Measurements from ENCODE around the gene AP2M1.
"Not testable (repeated sequence)": the region's sequence is repeated elsewhere in the genome, so short reads cannot be mapped to it uniquely, and the experiment has no call there.

AP2M1 gene

GRCh38 chr3:184157206-184157605, 17.4 kb upstream of the AP2M1 start:
- DNase-seq (ENCODE audit: low read depth in 2 of 2): no peak

DNA sequence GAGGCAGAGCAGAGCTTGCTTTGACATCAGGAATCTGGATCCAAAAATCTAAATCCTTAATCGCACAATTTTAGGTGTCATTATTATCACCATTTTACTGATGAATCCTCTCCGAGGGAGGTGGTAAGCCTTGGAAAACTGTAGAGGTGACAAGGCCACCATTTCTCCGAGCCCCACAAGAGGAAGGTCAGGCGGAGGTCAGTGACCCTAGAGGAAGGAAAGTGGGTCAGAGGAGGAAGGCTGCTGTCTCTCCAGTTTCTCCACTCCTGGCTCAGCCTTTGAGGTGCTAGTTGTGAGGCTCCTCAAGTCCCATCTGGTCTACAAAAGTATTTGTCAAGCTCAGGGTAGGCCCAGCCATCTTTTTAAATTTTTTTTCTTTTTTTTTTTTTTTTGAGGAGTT, 16.3 kb upstream of the AP2M1 start:
- DNase-seq (ENCODE audit: low read depth in 2 of 2): no peak

- no peak for DNase-seq (ENCODE audit: low read depth in 2 of 2)
Measured at GRCh38 chr3:184160456-184160855, 14.2 kb upstream of the AP2M1 start.

DNA sequence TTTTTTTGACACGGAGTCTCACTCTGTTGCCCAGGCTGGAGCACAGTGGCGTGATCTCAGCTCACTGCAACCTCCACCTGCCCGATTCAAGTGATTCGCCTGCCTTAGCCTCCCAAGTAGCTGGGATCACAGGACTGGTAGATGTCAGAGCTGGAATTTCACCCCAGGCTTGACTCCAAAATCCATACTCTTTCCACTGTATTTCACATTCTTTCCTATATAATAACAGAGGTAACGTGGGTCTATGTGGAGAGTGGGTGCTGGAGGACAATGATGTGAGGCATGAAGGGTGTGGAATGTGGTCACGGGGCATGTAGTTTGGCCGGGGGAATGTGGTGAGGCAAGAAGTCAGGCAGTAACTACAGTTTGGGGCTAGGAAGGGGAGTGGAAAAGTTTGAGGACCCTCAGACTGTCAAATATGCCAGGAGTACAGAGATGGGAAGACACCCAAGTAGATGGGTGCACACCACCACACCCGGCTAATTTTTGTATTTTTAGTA, 12.0 kb upstream of the AP2M1 start:
- not testable (repeated sequence) for DNase-seq (ENCODE audit: low read depth in 2 of 2)

GRCh38 chr3:184164648-184165330, 9.9 kb upstream of the AP2M1 start:
- DNase-seq (ENCODE audit: low read depth in 2 of 2): no peak

DNA sequence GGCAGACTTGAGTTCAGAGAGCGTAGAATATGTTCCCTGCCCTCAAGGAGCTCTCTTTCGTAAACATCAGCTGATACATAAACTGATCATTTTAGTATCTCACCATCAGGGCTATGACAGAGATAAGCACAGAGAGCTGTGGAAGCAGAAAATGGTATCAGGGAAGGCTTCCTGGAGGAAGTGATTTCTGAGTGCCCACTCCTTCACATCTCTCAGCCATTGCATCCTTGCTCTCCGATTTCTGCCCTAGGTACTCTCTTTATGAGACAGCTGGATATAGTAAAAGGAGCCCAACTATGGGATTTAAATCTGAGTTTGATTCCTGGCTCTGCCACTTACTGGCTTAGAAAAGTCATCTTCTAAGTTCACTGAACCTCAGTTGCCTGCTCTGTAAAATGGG, 9.1 kb upstream of the AP2M1 start:
- DNase-seq (ENCODE audit: low read depth in 2 of 2): no peak

DNA sequence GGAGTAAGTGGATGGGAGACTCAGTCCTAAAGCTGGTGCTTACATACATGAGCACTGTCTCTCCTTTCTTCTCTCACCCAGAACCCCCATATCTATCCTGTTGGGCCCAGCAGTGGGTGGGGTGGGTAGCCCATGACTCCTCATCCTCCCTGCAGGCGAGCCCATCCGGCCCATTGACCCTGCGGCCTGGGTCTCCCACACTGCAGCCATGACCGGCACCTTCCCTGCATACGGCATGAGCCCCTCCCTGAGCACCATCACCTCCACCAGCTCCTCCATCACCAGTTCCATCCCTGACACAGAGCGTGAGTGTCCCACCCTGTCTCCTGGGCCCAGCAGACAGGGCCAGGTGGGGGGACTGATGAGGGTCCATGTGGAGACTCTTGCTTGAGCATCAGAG, 8.0 kb upstream of the AP2M1 start:
- no peak for DNase-seq (ENCODE audit: low read depth in 2 of 2)

DNA sequence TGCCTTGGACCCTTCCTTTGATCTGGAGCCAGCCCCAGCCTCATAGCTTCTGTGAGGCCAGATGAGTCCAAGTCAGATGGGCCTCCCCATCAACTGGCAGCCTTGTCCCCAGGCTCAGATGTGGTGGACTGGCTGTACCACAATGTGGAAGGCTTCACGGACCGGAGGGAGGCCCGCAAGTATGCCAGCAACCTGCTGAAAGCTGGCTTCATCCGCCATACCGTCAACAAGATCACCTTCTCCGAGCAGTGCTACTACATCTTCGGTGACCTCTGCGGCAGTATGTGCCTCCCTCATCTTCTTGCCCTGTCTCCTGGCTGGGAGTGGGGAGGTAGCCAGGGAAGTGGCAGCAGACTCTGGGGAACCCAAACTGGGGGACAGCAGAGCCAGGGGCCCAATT, 6.9 kb upstream of the AP2M1 start:
- no peak for DNase-seq (ENCODE audit: low read depth in 2 of 2)

DNA sequence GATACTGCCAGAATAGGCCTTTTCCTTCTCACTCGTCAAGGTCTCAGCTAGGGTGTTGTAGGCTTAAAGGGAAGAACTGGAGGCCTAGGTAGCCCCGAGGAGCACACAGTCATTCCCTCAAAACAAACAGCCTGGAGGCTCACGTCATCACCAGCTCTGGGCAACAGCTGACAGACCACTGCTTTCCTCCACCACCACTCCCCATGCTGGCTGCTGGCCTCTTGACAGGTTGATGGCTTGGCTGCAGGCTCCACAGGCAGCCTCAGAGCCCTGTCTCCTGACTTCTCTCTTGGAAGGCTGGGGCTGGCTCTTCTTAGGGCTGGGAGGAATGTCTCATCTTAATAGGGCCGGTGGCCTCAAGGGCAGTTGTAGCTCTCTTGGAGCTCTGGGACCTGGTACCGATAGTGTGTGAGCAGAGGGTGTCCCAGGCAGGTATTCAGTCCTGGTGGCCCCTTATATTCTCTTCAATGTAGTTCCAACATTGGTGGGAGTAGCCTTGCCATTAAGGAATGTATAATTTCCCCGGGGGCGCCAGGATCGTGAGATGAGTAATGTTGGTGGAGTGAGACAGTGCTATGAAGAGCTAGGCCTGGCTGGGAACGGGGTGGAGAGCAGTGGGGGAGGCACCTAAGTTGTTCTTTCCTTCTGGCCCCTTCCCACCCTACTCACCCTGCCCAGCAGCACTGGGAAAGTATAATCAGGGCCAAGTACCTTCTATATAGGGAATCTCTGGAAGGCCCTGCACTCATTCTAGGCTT, 6.1 kb upstream of the AP2M1 start:
- no peak for DNase-seq (ENCODE audit: low read depth in 2 of 2)

DNA sequence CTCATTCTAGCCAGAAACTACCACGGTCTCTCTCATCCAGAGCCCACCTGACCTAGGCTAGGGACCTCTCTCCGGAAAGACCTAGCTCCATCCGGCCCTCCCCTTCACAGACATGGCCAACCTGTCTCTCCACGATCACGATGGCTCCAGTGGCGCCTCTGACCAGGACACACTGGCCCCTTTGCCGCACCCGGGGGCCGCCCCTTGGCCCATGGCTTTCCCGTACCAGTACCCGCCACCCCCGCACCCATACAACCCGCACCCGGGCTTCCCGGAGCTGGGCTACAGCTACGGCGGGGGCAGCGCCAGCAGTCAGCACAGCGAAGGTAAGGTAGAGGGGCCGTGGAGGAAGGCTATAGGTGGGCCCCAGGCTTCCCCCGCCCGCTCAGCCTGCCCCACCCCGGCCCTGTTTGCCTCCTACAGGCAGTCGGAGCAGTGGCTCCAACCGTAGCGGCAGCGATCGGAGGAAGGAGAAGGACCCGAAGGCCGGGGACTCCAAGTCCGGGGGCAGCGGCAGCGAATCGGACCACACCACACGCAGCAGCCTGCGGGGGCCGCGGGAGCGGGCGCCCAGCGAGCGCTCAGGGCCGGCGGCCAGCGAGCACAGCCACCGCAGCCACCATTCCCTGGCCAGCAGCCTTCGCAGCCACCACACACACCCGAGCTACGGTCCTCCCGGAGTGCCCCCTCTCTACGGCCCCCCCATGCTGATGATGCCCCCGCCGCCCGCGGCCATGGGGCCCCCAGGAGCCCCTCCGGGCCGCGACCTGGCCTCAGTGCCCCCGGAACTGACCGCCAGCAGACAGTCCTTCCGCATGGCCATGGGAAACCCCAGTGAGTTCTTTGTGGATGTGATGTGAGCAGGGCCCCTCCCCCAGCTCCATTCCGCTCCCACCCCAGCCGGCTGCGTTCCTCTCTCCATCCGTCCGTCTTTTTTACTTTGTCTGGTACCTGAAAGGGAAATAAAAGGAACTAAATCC, 4.5 kb upstream of the AP2M1 start:
- DNase-seq (ENCODE audit: low read depth in 2 of 2): no peak

- no peak for DNase-seq (ENCODE audit: low read depth in 2 of 2)
Measured at GRCh38 chr3:184171562-184171961, 3.1 kb upstream of the AP2M1 start.

DNA sequence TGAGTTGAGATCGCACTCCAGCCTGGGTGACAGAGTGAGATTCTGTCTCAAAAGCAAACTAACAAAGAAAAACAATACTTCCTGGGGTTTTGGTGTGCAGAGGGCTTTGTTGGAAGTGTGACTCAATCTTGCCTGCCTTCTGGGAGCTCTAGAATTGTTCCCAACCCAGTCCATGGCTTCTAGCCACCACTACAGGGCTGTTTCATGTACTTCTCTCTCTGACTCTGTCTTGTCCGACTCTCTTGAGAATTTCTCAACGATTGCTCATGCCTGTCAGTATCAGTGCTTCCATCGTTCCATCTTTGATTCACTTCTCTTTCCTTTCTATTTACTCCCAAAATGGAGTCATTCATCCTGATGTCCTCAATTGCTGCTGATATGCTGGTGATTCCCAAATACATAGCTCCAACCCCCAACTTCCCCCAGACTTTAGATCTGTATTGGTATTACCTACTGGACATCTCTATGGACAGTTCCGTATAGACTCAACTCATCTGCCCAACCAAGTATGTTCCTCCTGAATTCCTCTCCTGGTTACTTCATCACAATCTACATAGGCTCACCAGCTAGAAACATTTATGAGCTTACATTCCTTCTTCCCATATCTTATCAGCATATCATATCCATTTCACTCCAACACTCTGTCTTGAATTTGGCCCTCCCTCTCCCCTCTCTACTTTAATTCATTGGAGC, 1.8 kb upstream of the AP2M1 start:
- no peak for DNase-seq (ENCODE audit: low read depth in 2 of 2)

DNA sequence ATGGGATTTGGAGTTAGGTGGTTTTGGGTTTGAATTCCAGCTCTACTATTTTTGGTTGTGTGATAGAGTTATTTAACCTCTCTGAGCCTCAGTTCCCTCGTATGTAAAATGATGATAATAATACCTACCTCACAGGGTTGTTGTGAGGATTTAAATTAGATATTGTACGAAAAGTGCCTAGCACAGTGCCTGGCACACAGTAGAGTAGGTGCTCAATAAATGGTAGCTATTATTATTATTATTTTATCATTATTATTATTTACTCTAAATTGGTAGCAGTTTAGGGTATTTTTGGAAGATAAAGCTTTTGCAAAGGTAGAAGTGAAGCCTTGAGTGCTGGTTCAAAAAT, 1.3 kb upstream of the AP2M1 start:
- DNase-seq (ENCODE audit: low read depth in 2 of 2): no peak

- DNase-seq (ENCODE audit: low read depth in 2 of 2): no peak
Measured at GRCh38 chr3:184174284-184174645, 390 bp upstream of the AP2M1 start.

DNA sequence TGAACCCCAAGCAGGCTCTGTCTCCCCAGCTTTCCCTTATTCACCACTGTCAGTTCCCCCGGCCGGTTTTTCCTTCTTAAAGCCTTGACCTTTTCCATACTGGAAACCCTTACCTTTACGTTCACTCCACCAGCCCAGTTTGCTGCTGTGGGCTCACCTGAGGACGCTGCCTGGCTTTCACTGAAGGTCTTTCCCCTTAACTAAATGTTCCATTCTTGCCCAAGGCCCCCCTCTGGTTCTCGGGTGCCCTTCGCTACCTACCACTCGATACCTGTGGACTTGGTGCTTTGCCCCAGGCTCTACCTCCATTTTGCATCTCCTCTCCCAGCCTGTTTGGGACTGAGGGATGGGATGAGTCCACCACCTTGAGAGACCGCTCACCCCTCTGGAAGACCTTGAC, 851 bp downstream of the AP2M1 start:
- DNase-seq (ENCODE audit: low read depth in 2 of 2): no peak

DNA sequence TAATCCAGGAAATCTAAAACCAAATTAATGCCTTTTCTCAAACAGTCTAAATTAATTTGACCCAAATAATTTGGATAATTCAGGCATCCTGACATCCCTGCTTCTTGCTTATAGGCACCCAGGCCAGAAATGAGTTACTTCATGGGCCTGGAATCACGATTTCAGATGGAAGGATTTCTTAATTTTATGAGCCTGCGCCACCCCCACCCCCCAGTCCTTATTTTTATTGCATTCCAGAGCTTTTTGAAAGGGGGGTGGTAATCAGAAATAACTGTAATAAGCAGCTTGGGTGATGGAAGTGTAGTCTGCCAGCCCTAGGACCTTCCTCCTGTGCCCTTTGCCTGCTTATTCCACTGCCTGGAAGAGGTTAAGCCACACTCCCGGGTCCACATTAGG, 1.3 kb downstream of the AP2M1 start:
- no peak for DNase-seq (ENCODE audit: low read depth in 2 of 2)

DNA sequence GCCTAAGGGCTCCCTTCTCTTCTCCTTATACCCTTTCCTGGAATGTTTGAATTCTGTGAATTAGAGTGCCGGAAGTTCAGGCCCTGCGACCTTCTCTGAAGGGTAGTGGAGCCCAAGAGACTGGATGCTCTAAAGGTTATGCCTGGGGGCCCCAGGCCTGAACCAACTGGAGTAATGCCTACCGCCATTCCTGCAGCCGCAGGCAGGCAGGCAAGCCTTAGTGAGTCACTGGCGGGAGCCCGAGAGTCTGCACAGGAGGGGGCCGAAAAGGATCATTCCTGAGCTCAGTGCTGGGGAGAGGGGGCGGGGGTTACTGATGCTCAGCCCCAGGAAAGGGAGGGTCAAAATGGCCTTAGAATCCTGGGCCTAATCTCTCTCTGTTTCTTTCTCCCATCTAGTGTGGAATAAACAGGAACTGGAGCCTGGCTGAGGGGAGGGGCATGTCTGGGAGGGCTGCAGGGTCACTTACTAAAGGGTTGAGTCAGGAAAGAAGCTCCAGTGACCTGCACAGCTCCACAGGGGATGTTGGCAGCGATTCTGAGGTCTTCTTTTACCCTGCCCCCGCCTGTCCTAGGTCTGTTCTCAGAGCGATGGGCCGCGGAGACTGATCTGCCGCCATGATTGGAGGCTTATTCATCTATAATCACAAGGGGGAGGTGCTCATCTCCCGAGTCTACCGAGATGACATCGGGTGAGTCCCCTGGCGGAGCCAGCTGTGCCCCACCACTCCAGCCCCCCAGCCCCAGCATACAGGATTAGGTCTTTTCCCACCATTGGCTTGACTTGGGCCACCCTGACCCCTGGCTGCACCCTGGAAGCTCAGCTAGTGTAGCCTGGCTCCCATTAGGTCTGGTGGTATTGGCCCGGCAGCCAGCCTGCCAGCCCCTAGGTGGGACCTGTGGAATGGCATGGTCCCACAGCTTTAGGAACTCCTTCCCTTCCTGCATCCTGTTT, 2.0 kb downstream of the AP2M1 start:
- DNase-seq (ENCODE audit: low read depth in 2 of 2): no peak

- no peak for DNase-seq (ENCODE audit: low read depth in 2 of 2)
Measured at GRCh38 chr3:184177331-184177731, 2.7 kb downstream of the AP2M1 start.

DNA sequence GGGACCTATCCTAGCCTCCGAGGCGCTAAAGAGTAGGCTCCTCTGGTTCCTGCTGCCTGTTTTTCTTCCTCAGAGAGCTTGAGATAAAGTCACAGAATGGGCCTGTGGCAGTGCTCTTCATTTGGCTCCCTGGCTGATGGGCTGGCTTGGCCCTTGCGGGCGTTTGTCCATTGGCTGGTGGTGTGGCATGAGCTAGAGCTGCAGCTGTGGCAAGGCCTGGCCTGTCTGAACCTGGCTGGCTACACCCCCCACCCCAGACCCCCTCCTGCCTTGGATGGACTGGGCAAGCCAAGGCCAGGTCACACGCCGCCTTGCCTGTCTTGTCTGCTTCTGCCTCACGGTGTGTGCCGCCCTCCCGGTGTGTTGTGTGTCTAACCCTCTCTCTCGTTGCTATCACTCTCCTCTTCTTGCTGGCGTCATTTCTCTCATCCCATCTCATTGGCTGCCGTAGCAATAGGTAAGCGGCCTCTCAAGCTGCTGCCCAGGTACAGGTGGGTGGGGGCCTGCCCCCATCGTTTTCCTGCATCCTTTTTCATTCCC, 3.2 kb downstream of the AP2M1 start:
- DNase-seq (ENCODE audit: low read depth in 2 of 2): no peak

GRCh38 chr3:184178521-184179138, 4.0 kb downstream of the AP2M1 start:
- no peak for DNase-seq (ENCODE audit: low read depth in 2 of 2)

Data from stimulated activated CD4-positive, alpha-beta T cell treated with anti-CD3 and anti-CD28 coated beads, Interleukin-12 subunit alpha, Interleukin-12 subunit beta, amount 100 ng/mL, for 24 hours (primary cell).